IMR-90 (cell line): ENCODE data around the gene CD151. TPM values are rescaled to one million over a fixed set of nuclear protein-coding genes. Genes with fewer than 3 reads are reported as not detected.

ENCODE experiments used
- ATAC-seq: fragments of 200-7000 bp; cut with Tn5 transposase; 2 replicates; pipeline ENCODE4 v1.9.1; 2020; ENCODE audit warnings: low read depth, mild to moderate bottlenecking, moderate library complexity
- BruUV-seq: library from RNA; stranded (reverse); fragments of 400-500 nt; replicated peaks from 2 replicates; lab custom pipeline; 2021; lab: Mats Ljungman, UMichigan
- CTCF ChIA-PET: fragments of 300-600 bp; formaldehyde crosslinking; extraction: SDS; loops from one replicate; lab custom pipeline; 2021; ENCODE audit warnings: antibody characterized with exemption; lab: Yijun Ruan, JAX
- POLR2A ChIA-PET: fragments of 300-600 bp; sonication (Branson Sonifier 250); formaldehyde crosslinking; loops from one replicate; lab custom pipeline; 2022; ENCODE audit warnings: antibody characterized with exemption; ENCODE audit not compliant: unreplicated experiment; lab: Charles Lee
- DNase-seq: peaks from one replicate; pipeline ENCODE4 v3.0.0; 2013
- H2AFZ ChIP-seq: replicated peaks from 2 replicates; pipeline ENCODE3; 2013; ENCODE audit warnings: low read length, mild to moderate bottlenecking; ENCODE audit not compliant: poor library complexity
- H2AK5ac ChIP-seq: 2 replicates; pipeline ENCODE4 v1.6.1; 2013; ENCODE audit warnings: low read depth, low read length, inconsistent platforms
- H2AK9ac ChIP-seq: replicated peaks from 2 replicates; pipeline ENCODE3; 2013; ENCODE audit warnings: mild to moderate bottlenecking, low read depth, low read length, moderate library complexity; ENCODE audit not compliant: poor library complexity
- H2BK120ac ChIP-seq: 2 replicates; pipeline ENCODE4 v1.6.1; 2013; ENCODE audit warnings: low read depth, low read length, inconsistent platforms
- H2BK15ac ChIP-seq: 3 replicates; pipeline ENCODE4 v1.6.1; 2013; ENCODE audit warnings: low read depth, low read length, inconsistent platforms
- H2BK20ac ChIP-seq: 2 replicates; pipeline ENCODE4 v1.6.1; 2013; ENCODE audit warnings: low read depth, mild to moderate bottlenecking, inconsistent platforms, low read length, moderate library complexity
- H2BK5ac ChIP-seq: 2 replicates; pipeline ENCODE4 v1.6.1; 2013; ENCODE audit warnings: mild to moderate bottlenecking, low read depth, low read length, inconsistent platforms; ENCODE audit not compliant: poor library complexity, severe bottlenecking
- H3K14ac ChIP-seq: replicated peaks from 2 replicates; pipeline ENCODE4 v1.6.1; 2013; ENCODE audit warnings: low read depth, low read length, inconsistent platforms
- H3K18ac ChIP-seq: 2 replicates; pipeline ENCODE4 v1.6.1; 2013; ENCODE audit warnings: low read depth, low read length, control low read depth
- H3K23ac ChIP-seq: 2 replicates; pipeline ENCODE4 v1.6.1; 2013; ENCODE audit warnings: low read depth, low read length, inconsistent platforms
- H3K27ac ChIP-seq: 2 replicates; pipeline ENCODE4 v1.5.1; 2013; ENCODE audit warnings: mild to moderate bottlenecking, control low read depth, low read length; ENCODE audit not compliant: insufficient read depth
- H3K27me3 ChIP-seq: 2 replicates; pipeline ENCODE4 v1.6.1; 2013; ENCODE audit warnings: low read length; ENCODE audit not compliant: control insufficient read depth, insufficient read depth
- H3K36me3 ChIP-seq: 2 replicates; pipeline ENCODE4 v1.6.1; 2013; ENCODE audit warnings: low read length, mixed read lengths; ENCODE audit not compliant: control insufficient read depth, insufficient read depth
- H3K4ac ChIP-seq: 2 replicates; pipeline ENCODE4 v1.6.1; 2013; ENCODE audit warnings: low read depth, low read length, inconsistent platforms
- H3K4me1 ChIP-seq: 2 replicates; pipeline ENCODE4 v1.6.1; 2013; ENCODE audit warnings: low read length, mixed read lengths; ENCODE audit not compliant: control insufficient read depth, insufficient read depth
- H3K4me2 ChIP-seq: 2 replicates; pipeline ENCODE4 v1.6.1; 2013; ENCODE audit warnings: low read depth, mild to moderate bottlenecking, control low read depth, low read length, moderate library complexity
- H3K4me3 ChIP-seq: 2 replicates; pipeline ENCODE4 v1.5.1; 2013; ENCODE audit warnings: low read depth, mild to moderate bottlenecking, control low read depth, low read length, moderate library complexity; ENCODE audit not compliant: insufficient read depth
- H3K56ac ChIP-seq: 2 replicates; pipeline ENCODE4 v1.6.1; 2013; ENCODE audit warnings: low read length, inconsistent platforms; ENCODE audit not compliant: insufficient read depth; ENCODE audit errors: extremely low read depth
- H3K79me1 ChIP-seq, 2 experiments: 2 replicates each; pipeline ENCODE4 v1.6.1; 2013; ENCODE audit warnings: low read length in 2 of 2, inconsistent platforms in 1 of 2, low read depth in 1 of 2
- H3K9ac ChIP-seq: 2 replicates; pipeline ENCODE4 v1.6.1; 2013; ENCODE audit warnings: low read depth, low read length, control low read depth
- H3K9me1 ChIP-seq: 2 replicates; pipeline ENCODE4 v1.6.1; 2013; ENCODE audit warnings: low read length, inconsistent platforms; ENCODE audit not compliant: insufficient read depth
- H3K9me3 ChIP-seq: 2 replicates; pipeline ENCODE4 v1.6.1; 2013; ENCODE audit warnings: low read length; ENCODE audit not compliant: control insufficient read depth, insufficient read depth
- H4K20me1 ChIP-seq: 2 replicates; pipeline ENCODE4 v1.6.1; 2013; ENCODE audit warnings: low read length, inconsistent platforms; ENCODE audit not compliant: insufficient read depth
- H4K5ac ChIP-seq: 2 replicates; pipeline ENCODE4 v1.6.1; 2013; ENCODE audit warnings: mild to moderate bottlenecking, low read depth, low read length, control low read depth
- H4K8ac ChIP-seq, 2 experiments: 2 replicates each; pipeline ENCODE4 v1.6.1; 2013; ENCODE audit warnings: low read depth in 2 of 2, low read length in 2 of 2, control low read depth in 1 of 2, inconsistent platforms in 1 of 2
- H4K91ac ChIP-seq: 2 replicates; pipeline ENCODE4 v1.6.1; 2013; ENCODE audit warnings: low read depth, low read length, inconsistent platforms; ENCODE audit not compliant: insufficient read depth
- BHLHE40 ChIP-seq: fragments of 150-350 bp; IDR thresholded peaks from 2 replicates; pipeline ENCODE4 v1.6.1; 2016; ENCODE audit warnings: mild to moderate bottlenecking, low read depth, low read length
- CEBPB ChIP-seq: IDR thresholded peaks from 2 replicates; pipeline ENCODE4 v1.6.1; 2012; ENCODE audit warnings: low read depth, low read length, improper control_type of control experiment
- ELK1 ChIP-seq: fragments of 150-350 bp; IDR thresholded peaks from 2 replicates; pipeline ENCODE4 v1.6.1; 2016; ENCODE audit warnings: low read depth, mild to moderate bottlenecking, low read length, moderate library complexity, borderline replicate concordance
- MAFK ChIP-seq: IDR thresholded peaks from 2 replicates; pipeline ENCODE4 v1.6.1; 2012; ENCODE audit warnings: low read depth, low read length, improper control_type of control experiment
- MAZ ChIP-seq: IDR thresholded peaks from 2 replicates; pipeline ENCODE4 v1.6.1; 2012; ENCODE audit warnings: low read depth, mild to moderate bottlenecking, low read length, improper control_type of control experiment, moderate library complexity, borderline replicate concordance
- MXI1 ChIP-seq: IDR thresholded peaks from 2 replicates; pipeline ENCODE4 v1.6.1; 2012; ENCODE audit warnings: low read depth, mild to moderate bottlenecking, low read length, moderate library complexity, borderline replicate concordance
- NFE2L2 ChIP-seq: fragments of 150-350 bp; IDR thresholded peaks from 2 replicates; pipeline ENCODE4 v1.6.1; 2016; ENCODE audit warnings: low read depth, mild to moderate bottlenecking, low read length
- RCOR1 ChIP-seq: IDR thresholded peaks from 2 replicates; pipeline ENCODE4 v1.6.1; 2012; ENCODE audit warnings: mild to moderate bottlenecking, low read length, improper control_type of control experiment; ENCODE audit not compliant: insufficient replicate concordance
- SMC3 ChIP-seq: fragments of 150-350 bp; IDR thresholded peaks from 2 replicates; pipeline ENCODE4 v1.6.1; 2016; ENCODE audit warnings: low read depth, mild to moderate bottlenecking, antibody characterized with exemption, low read length, moderate library complexity
- USF2 ChIP-seq: fragments of 150-350 bp; IDR thresholded peaks from 2 replicates; pipeline ENCODE4 v1.6.1; 2017; ENCODE audit warnings: mild to moderate bottlenecking, antibody characterized with exemption, low read length, low read depth
- WGBS, 2 experiments: methylation state at CpG; one replicate each; pipeline versions ENCODE4 v1.1.5 to v1.1.7; 2013; ENCODE audit warnings: missing lambda C conversion rate in 2 of 2; ENCODE audit not compliant: insufficient read length in 1 of 2; ENCODE audit errors: extremely low coverage in 2 of 2; 5-methylcytosine and 5-hydroxymethylcytosine counted together
- dilution Hi-C: fragments of 300-500 bp; cut with HindIII; formaldehyde crosslinking; loops from one replicate; pipeline ENCODE4 v1.14.3; 2018; ENCODE audit warnings: low sequenced_read_pairs; ENCODE audit not compliant: unreplicated experiment
- in situ Hi-C: fragments of 300-500 bp; cut with MboI; formaldehyde crosslinking; loops from 3 replicates; pipeline ENCODE4 v1.14.3; 2019; ENCODE audit warnings: low sequenced_read_pairs, inconsistent platforms, mixed read lengths
- intact Hi-C: fragments of 100-400 bp; cut with micrococcal nuclease; formaldehyde crosslinking; loops from 2 replicates; pipeline ENCODE4 v1.10.0; 2022
- polyA plus RNA-seq, 3 experiments: library from polyadenylated mRNA; depleted of rRNA; stranded (reverse); fragments of >200 nt; gene quantifications; 2 replicates each; pipeline ENCODE4 v1.2.3, GENCODE V29; 2012; ENCODE audit warnings: low replicate concordance in 1 of 3
- total RNA-seq: library from RNA; depleted of rRNA; stranded (reverse); fragments of >200 nt; gene quantifications from 2 replicates; pipeline ENCODE4 v1.2.3, GENCODE V29; 2012
- TF ChIP-seq, protein P1 (sequence below): conservative IDR thresholded peaks from 2 replicates; pipeline ENCODE4 v1.5.1; 2012; ENCODE audit warnings: mild to moderate bottlenecking, low read depth, low read length, improper control_type of control experiment

Gene CD151
- total and polyA plus RNA-seq, 2 of the 4 experiments (the other 2 are of a cell fraction) = 1,150 to 1,267 TPM

- no peaks in the 10 kb centered on the region for H3K9me3 ChIP-seq
- H3K23ac ChIP-seq = no peak overlapping the region
- H3K4me3 ChIP-seq = no peak overlapping the region
- TF ChIP-seq SMC3 = no peak
- no peak for TF ChIP-seq ELK1
- no peak for TF ChIP-seq MXI1
- TF ChIP-seq USF2 = no peak
- TF ChIP-seq RCOR1 = no peak
- TF ChIP-seq MAFK = no peak
- TF ChIP-seq NFE2L2 = no peak
- no peak for TF ChIP-seq BHLHE40
- TF ChIP-seq, protein P1, sequence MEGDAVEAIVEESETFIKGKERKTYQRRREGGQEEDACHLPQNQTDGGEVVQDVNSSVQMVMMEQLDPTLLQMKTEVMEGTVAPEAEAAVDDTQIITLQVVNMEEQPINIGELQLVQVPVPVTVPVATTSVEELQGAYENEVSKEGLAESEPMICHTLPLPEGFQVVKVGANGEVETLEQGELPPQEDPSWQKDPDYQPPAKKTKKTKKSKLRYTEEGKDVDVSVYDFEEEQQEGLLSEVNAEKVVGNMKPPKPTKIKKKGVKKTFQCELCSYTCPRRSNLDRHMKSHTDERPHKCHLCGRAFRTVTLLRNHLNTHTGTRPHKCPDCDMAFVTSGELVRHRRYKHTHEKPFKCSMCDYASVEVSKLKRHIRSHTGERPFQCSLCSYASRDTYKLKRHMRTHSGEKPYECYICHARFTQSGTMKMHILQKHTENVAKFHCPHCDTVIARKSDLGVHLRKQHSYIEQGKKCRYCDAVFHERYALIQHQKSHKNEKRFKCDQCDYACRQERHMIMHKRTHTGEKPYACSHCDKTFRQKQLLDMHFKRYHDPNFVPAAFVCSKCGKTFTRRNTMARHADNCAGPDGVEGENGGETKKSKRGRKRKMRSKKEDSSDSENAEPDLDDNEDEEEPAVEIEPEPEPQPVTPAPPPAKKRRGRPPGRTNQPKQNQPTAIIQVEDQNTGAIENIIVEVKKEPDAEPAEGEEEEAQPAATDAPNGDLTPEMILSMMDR = no peak
- no peak for TF ChIP-seq CEBPB
- no peak for TF ChIP-seq MAZ
- no peaks in the 10 kb centered on the region for H3K27me3 ChIP-seq
- 100% methylated on average over 1 of the region's 8 CpGs; no CpG with 5 or more reads in 1 of the 2 experiments for WGBS, 2 experiments
- 0 out of 2 replicates have a peak overlapping the region, but pooled peaks have one; percentile 87 for H3K4ac ChIP-seq
- in situ Hi-C loops (no loop called here), dilution Hi-C loops (no loop called here), intact Hi-C loops (no loop called here)
- H3K36me3 ChIP-seq = peaks cover 26% of the 10 kb centered on the region
- H3K4me1 ChIP-seq = peaks cover 16% of the 10 kb centered on the region
- ATAC-seq (no peak), DNase-seq (no peak)
- no peaks in the 10 kb centered on the region for H4K20me1 ChIP-seq
- POLR2A ChIA-PET = interaction anchor here (0.6 kb wide), 1 partner anchor 38 kb away, joined by 3 read pairs; no protein-coding TSS in a partner anchor
- peak overlapping the region; percentile 23; the same call in 1 of the 2 replicates for H3K9ac ChIP-seq
- H3K9me1 ChIP-seq = no peaks in the 10 kb centered on the region
- no peak overlapping the region for H3K27ac ChIP-seq
- H2BK120ac ChIP-seq = no peak overlapping the region
- no peak overlapping the region for H2BK15ac ChIP-seq
- H3K14ac ChIP-seq = peak overlapping the region; percentile 52; the same call in 1 of the 2 replicates
- no TSS peak for BruUV-seq
- H3K56ac ChIP-seq = no peak overlapping the region
- peak overlapping the region; percentile 15; the same call in 1 of the 2 replicates for H4K91ac ChIP-seq
- peaks cover 3 to 36% of the 10 kb centered on the region in 2 experiments; a peak in 3 of 4 replicates for H3K79me1 ChIP-seq
- H3K18ac ChIP-seq = no peak overlapping the region
- CTCF ChIA-PET = no interaction called here
- H2AK5ac ChIP-seq = peak overlapping the region; percentile 35; the same call in 1 of the 2 replicates
- H2AFZ ChIP-seq = peak overlapping the region; percentile 63
- peak overlapping the region; percentile 57 for H2BK5ac ChIP-seq
- no peak overlapping the region for H4K5ac ChIP-seq
- no peak overlapping the region for H2BK20ac ChIP-seq
- peak overlapping the region in 1 of 2 experiments; percentile 32; a peak in 1 of 4 replicates for H4K8ac ChIP-seq
- H3K4me2 ChIP-seq = peak overlapping the region; percentile 99
- H2AK9ac ChIP-seq = peak overlapping the region; percentile 90
Observed at GRCh38 chr11:803467-803742, 29.3 kb upstream of the CD151 start.
